WERI-Rb-1 (cell line): ENCODE data around the gene PDC.

Source experiments
- DNase-seq: peaks from one replicate; pipeline ENCODE4 v3.0.0-alpha.2; 2020
- H3K27ac ChIP-seq: fragments of 250-450 bp; sonication (Bioruptor Pico); 2 replicates; pipeline ENCODE4 v1.5.1; 2020; ENCODE audit warnings: mild to moderate bottlenecking, moderate library complexity
- H3K27me3 ChIP-seq: fragments of 250-450 bp; sonication (Bioruptor Pico); 2 replicates; pipeline ENCODE4 v1.5.1; 2021; ENCODE audit warnings: mild to moderate bottlenecking, low read depth, moderate library complexity; ENCODE audit not compliant: insufficient read depth, severe bottlenecking
- H3K36me3 ChIP-seq: fragments of 250-450 bp; sonication (Bioruptor Pico); 2 replicates; pipeline ENCODE4 v1.5.1; 2020; ENCODE audit warnings: mild to moderate bottlenecking, moderate library complexity
- H3K4me3 ChIP-seq: 2 replicates; pipeline ENCODE4 v1.5.1; 2011; ENCODE audit warnings: low read depth, mild to moderate bottlenecking, control low read depth, low read length
- H3K9me3 ChIP-seq: fragments of 250-450 bp; sonication (Bioruptor Pico); 2 replicates; pipeline ENCODE4 v1.5.1; 2021; ENCODE audit warnings: mild to moderate bottlenecking, moderate library complexity; ENCODE audit not compliant: severe bottlenecking
- TF ChIP-seq, protein P1 (sequence below): IDR thresholded peaks from 2 replicates; pipeline ENCODE4 v1.5.1; 2011; ENCODE audit warnings: low read depth, mild to moderate bottlenecking, control low read depth, inconsistent platforms, low read length

The PDC gene

DNA sequence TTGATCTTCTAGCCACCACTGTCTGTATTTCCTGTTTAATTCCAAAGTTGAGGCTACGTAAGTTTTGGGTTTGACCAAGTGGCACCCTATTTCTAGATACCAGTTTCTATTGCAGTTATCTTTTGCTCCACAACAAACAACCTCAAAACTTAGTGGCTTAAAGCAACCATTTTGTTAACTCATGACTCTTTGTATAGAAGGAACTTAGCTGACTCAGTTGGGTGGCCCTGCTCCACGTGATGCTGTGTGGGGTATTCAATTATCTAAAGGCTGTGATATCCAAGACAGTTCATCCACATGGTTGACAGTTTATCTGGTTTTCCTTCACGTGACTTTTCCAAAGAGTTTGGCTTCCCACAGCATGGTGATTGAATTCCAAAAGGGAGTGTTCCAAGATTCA, 34.8 kb downstream of the PDC start:
- no peak for DNase-seq
- H3K4me3 ChIP-seq: no peak overlapping the region
- H3K27ac ChIP-seq: no peak overlapping the region
- no peaks in the 10 kb centered on the region for H3K27me3 ChIP-seq
- TF ChIP-seq, protein P1, sequence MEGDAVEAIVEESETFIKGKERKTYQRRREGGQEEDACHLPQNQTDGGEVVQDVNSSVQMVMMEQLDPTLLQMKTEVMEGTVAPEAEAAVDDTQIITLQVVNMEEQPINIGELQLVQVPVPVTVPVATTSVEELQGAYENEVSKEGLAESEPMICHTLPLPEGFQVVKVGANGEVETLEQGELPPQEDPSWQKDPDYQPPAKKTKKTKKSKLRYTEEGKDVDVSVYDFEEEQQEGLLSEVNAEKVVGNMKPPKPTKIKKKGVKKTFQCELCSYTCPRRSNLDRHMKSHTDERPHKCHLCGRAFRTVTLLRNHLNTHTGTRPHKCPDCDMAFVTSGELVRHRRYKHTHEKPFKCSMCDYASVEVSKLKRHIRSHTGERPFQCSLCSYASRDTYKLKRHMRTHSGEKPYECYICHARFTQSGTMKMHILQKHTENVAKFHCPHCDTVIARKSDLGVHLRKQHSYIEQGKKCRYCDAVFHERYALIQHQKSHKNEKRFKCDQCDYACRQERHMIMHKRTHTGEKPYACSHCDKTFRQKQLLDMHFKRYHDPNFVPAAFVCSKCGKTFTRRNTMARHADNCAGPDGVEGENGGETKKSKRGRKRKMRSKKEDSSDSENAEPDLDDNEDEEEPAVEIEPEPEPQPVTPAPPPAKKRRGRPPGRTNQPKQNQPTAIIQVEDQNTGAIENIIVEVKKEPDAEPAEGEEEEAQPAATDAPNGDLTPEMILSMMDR: no peak
- no peaks in the 10 kb centered on the region for H3K36me3 ChIP-seq
- no peaks in the 10 kb centered on the region for H3K9me3 ChIP-seq

GRCh38 chr1:186424539-186424938, 36.4 kb downstream of the PDC start:
- Histone ChIP-seq H3K9me3 (no peaks in the 10 kb centered on the region), H3K27ac (no peak overlapping the region), H3K36me3 (peaks cover 5% of the 10 kb centered on the region), H3K4me3 (no peak overlapping the region), H3K27me3 (no peaks in the 10 kb centered on the region)
- DNase-seq: no peak
- TF ChIP-seq, protein P1: no peak

- no peak overlapping the region for H3K27ac ChIP-seq
- TF ChIP-seq, protein P1: no peak
- H3K4me3 ChIP-seq: no peak overlapping the region
- no peaks in the 10 kb centered on the region for H3K27me3 ChIP-seq
- no peak for DNase-seq
- H3K36me3 ChIP-seq: peaks cover 25% of the 10 kb centered on the region
- no peaks in the 10 kb centered on the region for H3K9me3 ChIP-seq
Observed at GRCh38 chr1:186421446-186421845, 39.5 kb downstream of the PDC start.

GRCh38 chr1:186420923-186421322, 40.0 kb downstream of the PDC start:
- TF ChIP-seq, protein P1: no peak
- Histone ChIP-seq H3K27ac (no peak overlapping the region), H3K27me3 (no peaks in the 10 kb centered on the region), H3K36me3 (peaks cover 25% of the 10 kb centered on the region), H3K9me3 (no peaks in the 10 kb centered on the region), H3K4me3 (no peak overlapping the region)
- DNase-seq: no peak

DNA sequence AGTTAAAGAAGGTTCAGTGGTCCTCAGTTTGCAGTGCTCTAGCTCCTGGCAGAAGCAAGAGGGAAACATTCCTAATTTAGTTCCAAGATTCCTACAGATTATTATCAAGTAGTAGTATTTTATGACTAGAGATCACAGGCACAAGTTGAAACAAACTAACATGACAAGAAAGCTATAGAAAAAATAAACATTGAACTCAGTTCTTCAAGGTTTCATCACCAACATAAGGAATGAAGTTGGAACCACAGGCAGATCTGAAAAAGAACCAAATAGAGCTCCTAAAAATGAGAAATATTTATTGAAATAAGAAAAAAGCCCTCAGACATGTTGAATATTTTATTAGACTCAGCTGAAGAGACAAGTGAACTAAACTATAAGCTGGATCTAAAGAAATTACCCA, 40.6 kb downstream of the PDC start:
- Histone ChIP-seq H3K27me3 (no peaks in the 10 kb centered on the region), H3K4me3 (no peak overlapping the region), H3K9me3 (no peaks in the 10 kb centered on the region), H3K36me3 (peaks cover 25% of the 10 kb centered on the region), H3K27ac (no peak overlapping the region)
- TF ChIP-seq, protein P1: no peak
- no peak for DNase-seq

DNA sequence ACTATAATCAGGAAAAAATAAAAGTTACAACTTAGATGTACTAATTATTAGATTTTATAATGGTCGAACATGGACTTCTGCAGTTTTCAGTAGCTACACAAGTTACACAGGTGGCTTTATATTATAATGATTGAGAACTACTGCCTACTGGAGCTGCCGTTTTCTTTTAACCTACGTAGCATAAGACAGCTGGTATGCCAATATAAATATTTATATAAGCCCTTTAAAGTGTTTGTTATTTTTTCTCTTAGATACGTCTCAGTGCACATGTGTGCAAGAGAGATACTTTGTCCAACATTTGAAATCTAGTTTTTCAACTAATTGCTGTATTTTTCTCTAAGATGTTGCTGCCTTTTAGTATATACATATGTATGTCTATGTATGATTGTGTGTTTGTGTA, 42.4 kb downstream of the PDC start:
- TF ChIP-seq, protein P1: no peak
- no peak for DNase-seq

More for the DNA sequence above, 42.4 kb downstream of the PDC start:
- Histone ChIP-seq H3K4me3 (no peak overlapping the region), H3K27me3 (no peaks in the 10 kb centered on the region), H3K27ac (no peak overlapping the region), H3K36me3 (peaks cover 25% of the 10 kb centered on the region), H3K9me3 (no peaks in the 10 kb centered on the region)
